ENCODE results near the gene NCAPD2.
"Not testable (repeated sequence)": the region's sequence is repeated elsewhere in the genome, so short reads cannot be mapped to it uniquely, and the experiment has no call there.

NCAPD2 gene

GRCh38 chr12:6465467-6466183, 28.3 kb upstream of the NCAPD2 start:
- DNase-seq (ENCODE audit: low read depth) = no peak

- DNase-seq (ENCODE audit: low read depth) = no peak
Observed at GRCh38 chr12:6466184-6466573, 27.7 kb upstream of the NCAPD2 start.

GRCh38 chr12:6466751-6467150, 27.2 kb upstream of the NCAPD2 start:
- DNase-seq (ENCODE audit: low read depth) = not testable (repeated sequence)

GRCh38 chr12:6467571-6468282, 26.2 kb upstream of the NCAPD2 start:
- not testable (repeated sequence) for DNase-seq (ENCODE audit: low read depth)

- DNase-seq (ENCODE audit: low read depth) = no peak
Observed at GRCh38 chr12:6468283-6468575, 25.7 kb upstream of the NCAPD2 start.

- DNase-seq (ENCODE audit: low read depth) = no peak
Observed at GRCh38 chr12:6469092-6469491, 24.8 kb upstream of the NCAPD2 start.

- DNase-seq (ENCODE audit: low read depth) = no peak
Observed at GRCh38 chr12:6469609-6470374, 24.1 kb upstream of the NCAPD2 start.

- peak; percentile 96 for DNase-seq (ENCODE audit: low read depth)
Observed at GRCh38 chr12:6470375-6471163, 23.3 kb upstream of the NCAPD2 start, which contains the start of gene VAMP1. TSS of gene VAMP1 (minus strand) at chr12:6470677. CDS start at chr12:6470531, 146 bp downstream.

- DNase-seq (ENCODE audit: low read depth) = no peak
Observed at GRCh38 chr12:6471989-6472360, 21.9 kb upstream of the NCAPD2 start.

- DNase-seq (ENCODE audit: low read depth) = no peak
Observed at GRCh38 chr12:6472491-6472890, 21.4 kb upstream of the NCAPD2 start.

GRCh38 chr12:6475233-6475975, 18.5 kb upstream of the NCAPD2 start:
- DNase-seq (ENCODE audit: low read depth) = not testable (repeated sequence)

GRCh38 chr12:6476489-6476888, 17.4 kb upstream of the NCAPD2 start:
- no peak for DNase-seq (ENCODE audit: low read depth)

GRCh38 chr12:6477601-6478377, 16.1 kb upstream of the NCAPD2 start:
- DNase-seq (ENCODE audit: low read depth) = not testable (repeated sequence)

GRCh38 chr12:6478416-6478815, 15.5 kb upstream of the NCAPD2 start:
- DNase-seq (ENCODE audit: low read depth) = no peak

GRCh38 chr12:6488240-6488639, 5.7 kb upstream of the NCAPD2 start:
- DNase-seq (ENCODE audit: low read depth) = no peak

GRCh38 chr12:6489449-6489848, 4.5 kb upstream of the NCAPD2 start:
- DNase-seq (ENCODE audit: low read depth) = no peak

GRCh38 chr12:6490673-6491072, 3.2 kb upstream of the NCAPD2 start:
- DNase-seq (ENCODE audit: low read depth) = not testable (repeated sequence)

GRCh38 chr12:6492838-6493496, 935 bp upstream of the NCAPD2 start, which contains the start of gene MRPL51:
TSS of gene MRPL51 (minus strand) at chr12:6493262. CDS start at chr12:6493136, 126 bp downstream.
- DNase-seq (ENCODE audit: low read depth) = peak; percentile 95

GRCh38 chr12:6494258-6494743, 399 bp downstream of the NCAPD2 start:
- DNase-seq (ENCODE audit: low read depth) = no peak

GRCh38 chr12:6494968-6495367, 1.1 kb downstream of the NCAPD2 start:
- no peak for DNase-seq (ENCODE audit: low read depth)
